ENCODE data around the gene MAP3K7CL. TPM values are rescaled to one million over a fixed set of nuclear protein-coding genes. Genes with fewer than 3 reads are reported as not detected.
"Not testable (repeated sequence)": the region's sequence is repeated elsewhere in the genome, so short reads cannot be mapped to it uniquely, and the experiment has no call there.

The MAP3K7CL gene
- total and polyA plus RNA-seq, 4 donors = 1.4 to 3.5 (median 3.1) TPM

DNA sequence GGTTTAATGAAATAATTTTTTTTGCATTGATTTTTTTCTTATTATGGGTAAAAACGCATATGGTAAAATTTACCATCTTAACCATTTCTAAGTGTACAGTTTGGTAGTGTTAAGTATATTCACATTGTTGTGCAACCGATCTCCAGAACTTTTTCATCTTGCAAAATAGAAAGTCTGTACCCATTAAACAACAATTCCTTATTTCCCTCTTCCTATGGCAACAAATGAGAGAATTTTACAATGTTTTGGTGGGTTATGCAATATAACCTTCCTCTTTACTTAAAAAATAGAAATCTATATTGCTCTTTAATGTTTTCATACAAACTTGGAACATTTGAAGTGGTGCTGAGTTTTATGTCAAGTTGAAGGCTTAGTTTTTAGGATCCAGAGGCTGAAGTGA lies 26.6 kb downstream of the MAP3K7CL start (continued):
- TF ChIP-seq, protein P1, sequence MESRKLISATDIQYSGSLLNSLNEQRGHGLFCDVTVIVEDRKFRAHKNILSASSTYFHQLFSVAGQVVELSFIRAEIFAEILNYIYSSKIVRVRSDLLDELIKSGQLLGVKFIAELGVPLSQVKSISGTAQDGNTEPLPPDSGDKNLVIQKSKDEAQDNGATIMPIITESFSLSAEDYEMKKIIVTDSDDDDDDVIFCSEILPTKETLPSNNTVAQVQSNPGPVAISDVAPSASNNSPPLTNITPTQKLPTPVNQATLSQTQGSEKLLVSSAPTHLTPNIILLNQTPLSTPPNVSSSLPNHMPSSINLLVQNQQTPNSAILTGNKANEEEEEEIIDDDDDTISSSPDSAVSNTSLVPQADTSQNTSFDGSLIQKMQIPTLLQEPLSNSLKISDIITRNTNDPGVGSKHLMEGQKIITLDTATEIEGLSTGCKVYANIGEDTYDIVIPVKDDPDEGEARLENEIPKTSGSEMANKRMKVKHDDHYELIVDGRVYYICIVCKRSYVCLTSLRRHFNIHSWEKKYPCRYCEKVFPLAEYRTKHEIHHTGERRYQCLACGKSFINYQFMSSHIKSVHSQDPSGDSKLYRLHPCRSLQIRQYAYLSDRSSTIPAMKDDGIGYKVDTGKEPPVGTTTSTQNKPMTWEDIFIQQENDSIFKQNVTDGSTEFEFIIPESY (IDR thresholded peaks at IDR 0.05) = no peak

DNA sequence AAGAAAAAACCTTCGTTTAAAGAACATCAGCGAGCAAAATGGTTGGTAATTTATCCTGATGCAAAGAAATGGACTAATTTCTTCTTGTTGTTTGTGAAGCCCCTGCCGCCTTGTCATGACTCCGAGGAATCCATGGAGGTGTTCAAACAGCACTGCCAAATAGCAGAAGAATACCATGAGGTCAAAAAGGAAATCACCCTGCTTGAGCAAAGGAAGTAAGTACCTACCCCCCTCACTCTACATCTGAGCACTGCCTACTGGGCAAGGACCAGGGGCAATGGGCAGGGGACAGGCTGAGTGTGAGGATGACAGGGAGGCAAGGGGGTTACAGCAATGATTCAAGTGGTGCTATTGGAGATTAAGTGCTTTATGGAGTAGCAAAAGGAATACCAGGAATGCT lies 29.4 kb downstream of the MAP3K7CL start:
- Histone ChIP-seq H3K27me3 (ENCODE audit: control insufficient read depth in 4 of 4, insufficient read depth in 4 of 4, low read length in 3 of 4) (no peaks in the 10 kb centered on the region), H3K27ac (ENCODE audit: low read depth in 1 of 2, low read length in 2 of 2) (no peak overlapping the region), H3K4me1 (ENCODE audit: control insufficient read depth in 4 of 4, insufficient read depth in 4 of 4, low read length in 3 of 4) (peaks cover 0 to 5% (median 1%) of the 10 kb centered on the region in 4 donors), H3K9ac (ENCODE audit: low read depth in 1 of 2, low read length in 2 of 2) (no peak overlapping the region), H3K36me3 (ENCODE audit: control insufficient read depth in 4 of 4, insufficient read depth in 3 of 4, low read depth in 1 of 4, low read length in 3 of 4) (no peaks in the 10 kb centered on the region), H3K9me3 (ENCODE audit: control insufficient read depth in 4 of 4, low read length in 3 of 4) (no peaks in the 10 kb centered on the region), H3K4me3 (ENCODE audit: low read depth in 1 of 3, low read length in 3 of 3) (no peak overlapping the region)
- 95% methylated on average over 4 of the region's 4 CpGs for WGBS
- TF ChIP-seq, protein P2, sequence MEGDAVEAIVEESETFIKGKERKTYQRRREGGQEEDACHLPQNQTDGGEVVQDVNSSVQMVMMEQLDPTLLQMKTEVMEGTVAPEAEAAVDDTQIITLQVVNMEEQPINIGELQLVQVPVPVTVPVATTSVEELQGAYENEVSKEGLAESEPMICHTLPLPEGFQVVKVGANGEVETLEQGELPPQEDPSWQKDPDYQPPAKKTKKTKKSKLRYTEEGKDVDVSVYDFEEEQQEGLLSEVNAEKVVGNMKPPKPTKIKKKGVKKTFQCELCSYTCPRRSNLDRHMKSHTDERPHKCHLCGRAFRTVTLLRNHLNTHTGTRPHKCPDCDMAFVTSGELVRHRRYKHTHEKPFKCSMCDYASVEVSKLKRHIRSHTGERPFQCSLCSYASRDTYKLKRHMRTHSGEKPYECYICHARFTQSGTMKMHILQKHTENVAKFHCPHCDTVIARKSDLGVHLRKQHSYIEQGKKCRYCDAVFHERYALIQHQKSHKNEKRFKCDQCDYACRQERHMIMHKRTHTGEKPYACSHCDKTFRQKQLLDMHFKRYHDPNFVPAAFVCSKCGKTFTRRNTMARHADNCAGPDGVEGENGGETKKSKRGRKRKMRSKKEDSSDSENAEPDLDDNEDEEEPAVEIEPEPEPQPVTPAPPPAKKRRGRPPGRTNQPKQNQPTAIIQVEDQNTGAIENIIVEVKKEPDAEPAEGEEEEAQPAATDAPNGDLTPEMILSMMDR (IDR thresholded peaks at IDR 0.05; ENCODE audit: low read depth, low read length, missing input control) = no peak
- TF ChIP-seq, protein P3, sequence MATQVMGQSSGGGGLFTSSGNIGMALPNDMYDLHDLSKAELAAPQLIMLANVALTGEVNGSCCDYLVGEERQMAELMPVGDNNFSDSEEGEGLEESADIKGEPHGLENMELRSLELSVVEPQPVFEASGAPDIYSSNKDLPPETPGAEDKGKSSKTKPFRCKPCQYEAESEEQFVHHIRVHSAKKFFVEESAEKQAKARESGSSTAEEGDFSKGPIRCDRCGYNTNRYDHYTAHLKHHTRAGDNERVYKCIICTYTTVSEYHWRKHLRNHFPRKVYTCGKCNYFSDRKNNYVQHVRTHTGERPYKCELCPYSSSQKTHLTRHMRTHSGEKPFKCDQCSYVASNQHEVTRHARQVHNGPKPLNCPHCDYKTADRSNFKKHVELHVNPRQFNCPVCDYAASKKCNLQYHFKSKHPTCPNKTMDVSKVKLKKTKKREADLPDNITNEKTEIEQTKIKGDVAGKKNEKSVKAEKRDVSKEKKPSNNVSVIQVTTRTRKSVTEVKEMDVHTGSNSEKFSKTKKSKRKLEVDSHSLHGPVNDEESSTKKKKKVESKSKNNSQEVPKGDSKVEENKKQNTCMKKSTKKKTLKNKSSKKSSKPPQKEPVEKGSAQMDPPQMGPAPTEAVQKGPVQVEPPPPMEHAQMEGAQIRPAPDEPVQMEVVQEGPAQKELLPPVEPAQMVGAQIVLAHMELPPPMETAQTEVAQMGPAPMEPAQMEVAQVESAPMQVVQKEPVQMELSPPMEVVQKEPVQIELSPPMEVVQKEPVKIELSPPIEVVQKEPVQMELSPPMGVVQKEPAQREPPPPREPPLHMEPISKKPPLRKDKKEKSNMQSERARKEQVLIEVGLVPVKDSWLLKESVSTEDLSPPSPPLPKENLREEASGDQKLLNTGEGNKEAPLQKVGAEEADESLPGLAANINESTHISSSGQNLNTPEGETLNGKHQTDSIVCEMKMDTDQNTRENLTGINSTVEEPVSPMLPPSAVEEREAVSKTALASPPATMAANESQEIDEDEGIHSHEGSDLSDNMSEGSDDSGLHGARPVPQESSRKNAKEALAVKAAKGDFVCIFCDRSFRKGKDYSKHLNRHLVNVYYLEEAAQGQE (IDR thresholded peaks at IDR 0.05) = no peak
- TF ChIP-seq TAF1 (conservative IDR thresholded peaks at IDR 0.05) = no peak
- TF ChIP-seq, protein P1 (IDR thresholded peaks at IDR 0.05) = no peak
- no peak for DNase-seq (ENCODE audit: low spot score)

DNA sequence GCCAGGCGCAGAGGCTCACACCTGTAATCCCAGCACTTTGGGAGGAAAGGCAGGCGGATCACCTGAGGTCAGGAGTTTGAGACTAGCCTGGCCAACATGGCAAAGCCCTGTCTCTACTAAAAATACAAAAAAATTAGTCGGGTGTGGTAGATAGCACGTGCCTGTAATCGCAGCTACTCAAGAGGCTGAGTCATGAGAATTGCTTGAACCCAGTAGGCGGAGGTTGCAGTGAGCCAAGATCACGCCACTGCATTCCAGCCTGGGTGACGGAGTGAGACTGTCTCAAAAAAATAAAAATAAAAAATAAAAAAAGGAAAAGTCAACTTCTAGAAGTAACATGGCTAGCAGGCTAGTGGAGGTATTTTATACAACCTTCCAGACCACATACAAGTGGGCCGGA lies 32.4 kb downstream of the MAP3K7CL start:
- H3K9me3 ChIP-seq (ENCODE audit: control insufficient read depth in 4 of 4, low read length in 3 of 4); DNase-seq (ENCODE audit: low spot score); H3K9ac ChIP-seq (ENCODE audit: low read depth in 1 of 2, low read length in 2 of 2); H3K4me3 ChIP-seq (ENCODE audit: low read depth in 1 of 3, low read length in 3 of 3); H3K36me3 ChIP-seq (ENCODE audit: control insufficient read depth in 4 of 4, insufficient read depth in 3 of 4, low read depth in 1 of 4, low read length in 3 of 4); H3K27ac ChIP-seq (ENCODE audit: low read depth in 1 of 2, low read length in 2 of 2); H3K27me3 ChIP-seq (ENCODE audit: control insufficient read depth in 4 of 4, insufficient read depth in 4 of 4, low read length in 3 of 4): not testable (repeated sequence)
- 87% methylated on average over 9 of the region's 9 CpGs for WGBS
- H3K4me1 ChIP-seq (ENCODE audit: control insufficient read depth in 4 of 4, insufficient read depth in 4 of 4, low read length in 3 of 4) = peaks cover 2 to 10% (median 5%) of the 10 kb centered on the region in 4 donors
